ENCODE results near the gene FABP3. TPM values are rescaled to one million over a fixed set of nuclear protein-coding genes. Genes with fewer than 3 reads are reported as not detected.

Gene FABP3
- total and polyA plus RNA-seq, 2 of the 13 experiments (the other 11 are each of a cell fraction or from before 2014, with no cell fraction given) = 0.21 to 0.24 TPM

DNA sequence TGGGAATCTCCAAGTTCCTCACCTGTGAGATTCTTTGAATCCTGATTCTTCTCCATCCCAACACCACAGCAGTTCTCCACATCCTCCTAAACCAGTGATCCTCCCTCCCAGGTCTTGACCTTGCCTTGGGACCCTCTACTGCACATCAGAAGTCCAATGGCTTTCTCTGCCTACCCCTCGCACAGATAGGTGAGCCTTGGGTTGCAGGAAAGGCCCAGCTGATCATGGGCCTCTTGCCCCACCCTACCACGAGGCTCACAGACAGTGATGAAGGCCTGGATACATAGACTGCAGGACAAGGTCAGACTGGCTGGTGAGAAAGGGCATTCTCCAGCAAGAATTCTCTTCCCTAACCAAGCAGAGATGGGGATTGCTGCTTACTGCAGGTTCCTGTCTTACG lies 825 bp downstream of the FABP3 start:
- Histone ChIP-seq H3K27ac (ENCODE audit: extremely low read length, insufficient read depth, low read length) (no peak overlapping the region), H3K4me2 (ENCODE audit: low read depth, low read length) (peak overlapping the region; percentile 96), H3K27me3 (ENCODE audit: control insufficient read depth in 1 of 2, insufficient read depth in 2 of 2, low read length in 2 of 2) (no peaks in the 10 kb centered on the region), H4K20me1 (ENCODE audit: insufficient read depth, low read length) (no peaks in the 10 kb centered on the region), H3K4me3 (replicated peaks in 1 of 3; ENCODE audit: insufficient read depth in 1 of 3, low read depth in 2 of 3, low read length in 3 of 3) (no peak overlapping the region; a peak in 1 of 6 replicates), H3K79me2 (ENCODE audit: insufficient read depth, low read length) (no peaks in the 10 kb centered on the region), H3K36me3 (replicated peaks in 1 of 2; ENCODE audit: control insufficient read depth in 1 of 2, insufficient read depth in 2 of 2, low read length in 2 of 2) (0 out of 5 replicates have a peak, but pooled peaks cover 0 to 1% of the 10 kb centered on the region in 2 experiments), H3K9ac (ENCODE audit: insufficient read depth, low read depth, low read length) (no peak overlapping the region), H2AFZ (ENCODE audit: low read length) (no peak overlapping the region), H3K9me3 (ENCODE audit: low read length) (no peaks in the 10 kb centered on the region), H3K4me1 (ENCODE audit: insufficient read depth, low read length) (peaks cover 69% of the 10 kb centered on the region)
- intact Hi-C loops (cut with micrococcal nuclease; ENCODE audit: unreplicated experiment) (no loop called here), in situ Hi-C loops (cut with HindIII; ENCODE audit: extremely low pct_ligation_motif_present, low pct_unique_long_range_greater_than_20kb) (no loop called here)
- no TSS peak for BruUV-seq (replicated peaks)
- FAIRE-seq = peak; percentile 4
- ChIA-PET CTCF (ENCODE audit: low intra/inter-chr PET ratio, low total read pairs) (no interaction called here), POLR2A (interaction anchor here (0.8 to 1.8 kb wide), 7 partner anchors 11 to 152 kb away, joined by 3 to 8 read pairs (median 4); partner anchors contain the start of genes SNRNP40 and ZCCHC17)
- no peak for DNase-seq (ENCODE audit: low spot score)
- peak; percentile 18; the same call in 2 of the 3 replicates for ATAC-seq
- 58% methylated on average over 2 of the region's 3 CpGs for WGBS (ENCODE audit: low lambda C conversion rate)
- TF ChIP-seq GTF2F1 (IDR thresholded peaks at IDR 0.05; ENCODE audit: low read length) = no peak
- no peak for TF ChIP-seq RFXANK (CRISPR knock-in tag; IDR thresholded peaks at IDR 0.05)
- TF ChIP-seq CENPT (CRISPR knock-in tag; IDR thresholded peaks at IDR 0.05; ENCODE audit: low read depth) = no peak
- no peak for TF ChIP-seq ZNF143 (CRISPR knock-in tag; IDR thresholded peaks at IDR 0.05)
- no peak for TF ChIP-seq ZNF710 (CRISPR knock-in tag; IDR thresholded peaks at IDR 0.05; ENCODE audit: borderline replicate concordance)
- peak; percentile 15; the same call in 1 of the 2 replicates for TF ChIP-seq KLF11 (CRISPR knock-in tag; IDR thresholded peaks at IDR 0.05)
- peak; percentile 35; the same call in 1 of the 2 replicates for TF ChIP-seq ZNF614 (CRISPR knock-in tag; IDR thresholded peaks at IDR 0.05; ENCODE audit: borderline replicate concordance)
- TF ChIP-seq E2F2 (CRISPR knock-in tag; IDR thresholded peaks at IDR 0.05; ENCODE audit: borderline replicate concordance) = no peak
- TF ChIP-seq JUND (CRISPR knock-in tag; IDR thresholded peaks at IDR 0.05) = no peak
- no peak for TF ChIP-seq ZNF234 (CRISPR knock-in tag; conservative IDR thresholded peaks at IDR 0.05)
- TF ChIP-seq SCMH1 (CRISPR knock-in tag; IDR thresholded peaks at IDR 0.05; ENCODE audit: borderline replicate concordance) = no peak
- TF ChIP-seq ZNF557 (CRISPR knock-in tag; IDR thresholded peaks at IDR 0.05) = no peak
- TF ChIP-seq GMEB2 (CRISPR knock-in tag; IDR thresholded peaks at IDR 0.05; ENCODE audit: low read depth) = no peak
- no peak for TF ChIP-seq CAMTA2 (CRISPR knock-in tag; IDR thresholded peaks at IDR 0.05; ENCODE audit: borderline replicate concordance)
- 0 out of 2 replicates have a peak, but pooled peaks have one; percentile 17 for TF ChIP-seq SAP130 (CRISPR knock-in tag; IDR thresholded peaks at IDR 0.05; ENCODE audit: low read depth)
- no peak for TF ChIP-seq POLR2A (IDR thresholded peaks at IDR 0.05; ENCODE audit: insufficient read depth in 1 of 2, low read depth in 2 of 2, low read length in 2 of 2)
- no peak for TF ChIP-seq MBNL3 (CRISPR knock-in tag; conservative IDR thresholded peaks at IDR 0.05)
- no peak for TF ChIP-seq DPF2 (CRISPR knock-in tag; IDR thresholded peaks at IDR 0.05; ENCODE audit: borderline replicate concordance, low read depth)
- no peak for TF ChIP-seq ZBTB8A (CRISPR knock-in tag; IDR thresholded peaks at IDR 0.05; ENCODE audit: borderline replicate concordance, low read depth)
- no peak for TF ChIP-seq HMGXB4 (CRISPR knock-in tag; IDR thresholded peaks at IDR 0.05; ENCODE audit: borderline replicate concordance in 1 of 2, low read depth in 1 of 2)
